IPS-15b (cell line): ENCODE data around the gene NBEA.

Experiments
- H3K27me3 ChIP-seq: one replicate; pipeline ENCODE4 v1.6.1; 2013; ENCODE audit warnings: low read length; ENCODE audit not compliant: control insufficient read depth, insufficient read depth
- H3K36me3 ChIP-seq: one replicate; pipeline ENCODE4 v1.6.1; 2013; ENCODE audit warnings: low read length; ENCODE audit not compliant: control insufficient read depth, insufficient read depth
- H3K4me1 ChIP-seq: one replicate; pipeline ENCODE4 v1.6.1; 2013; ENCODE audit warnings: mild to moderate bottlenecking, low read length; ENCODE audit not compliant: control insufficient read depth, insufficient read depth
- H3K4me3 ChIP-seq: one replicate; pipeline ENCODE4 v1.5.1; 2013; ENCODE audit warnings: low read depth, low read length
- H3K9ac ChIP-seq: one replicate; pipeline ENCODE4 v1.6.1; 2013; ENCODE audit warnings: low read depth, mild to moderate bottlenecking, low read length
- H3K9me3 ChIP-seq: one replicate; pipeline ENCODE4 v1.6.1; 2013; ENCODE audit warnings: mild to moderate bottlenecking, low read length; ENCODE audit not compliant: control insufficient read depth, insufficient read depth

Gene NBEA

GRCh38 chr13:35482527-35482926 lies 540.5 kb downstream of the NBEA start:
- peaks cover 9% of the 10 kb centered on the region for H3K4me1 ChIP-seq

GRCh38 chr13:35483761-35484160 lies 541.7 kb downstream of the NBEA start:
- H3K4me1 ChIP-seq, result peaks cover 5% of the 10 kb centered on the region
- H3K27me3 ChIP-seq, result peaks cover 12% of the 10 kb centered on the region

More at GRCh38 chr13:35482527-35482926, 540.5 kb downstream of the NBEA start:
- no peaks in the 10 kb centered on the region for H3K9me3 ChIP-seq
- H3K9ac ChIP-seq, result no peak overlapping the region
- no peak overlapping the region for H3K4me3 ChIP-seq
- no peaks in the 10 kb centered on the region for H3K36me3 ChIP-seq
- peaks cover 25% of the 10 kb centered on the region for H3K27me3 ChIP-seq

GRCh38 chr13:35484384-35484783 lies 542.3 kb downstream of the NBEA start:
- Histone ChIP-seq H3K9ac (no peak overlapping the region), H3K9me3 (no peaks in the 10 kb centered on the region), H3K4me3 (no peak overlapping the region), H3K27me3 (peaks cover 7% of the 10 kb centered on the region), H3K36me3 (no peaks in the 10 kb centered on the region), H3K4me1 (no peaks in the 10 kb centered on the region)

More at GRCh38 chr13:35483761-35484160, 541.7 kb downstream of the NBEA start:
- Histone ChIP-seq H3K36me3 (no peaks in the 10 kb centered on the region), H3K9me3 (no peaks in the 10 kb centered on the region), H3K4me3 (no peak overlapping the region), H3K9ac (no peak overlapping the region)

- Histone ChIP-seq H3K9me3 (no peaks in the 10 kb centered on the region), H3K27me3 (peaks cover under 1% of the 10 kb centered on the region), H3K9ac (no peak overlapping the region), H3K4me1 (no peaks in the 10 kb centered on the region), H3K36me3 (no peaks in the 10 kb centered on the region), H3K4me3 (no peak overlapping the region)
Measured at GRCh38 chr13:35485424-35485823, 543.4 kb downstream of the NBEA start.

- no peaks in the 10 kb centered on the region for H3K9me3 ChIP-seq
- H3K27me3 ChIP-seq, result no peaks in the 10 kb centered on the region
- no peaks in the 10 kb centered on the region for H3K4me1 ChIP-seq
- no peak overlapping the region for H3K4me3 ChIP-seq
- H3K9ac ChIP-seq, result no peak overlapping the region
- H3K36me3 ChIP-seq, result no peaks in the 10 kb centered on the region
Measured at GRCh38 chr13:35489050-35489449, 547.0 kb downstream of the NBEA start.

GRCh38 chr13:35496006-35496405 lies 553.9 kb downstream of the NBEA start:
- no peaks in the 10 kb centered on the region for H3K36me3 ChIP-seq
- H3K4me3 ChIP-seq, result no peak overlapping the region
- H3K9ac ChIP-seq, result no peak overlapping the region
- no peaks in the 10 kb centered on the region for H3K27me3 ChIP-seq
- H3K4me1 ChIP-seq, result no peaks in the 10 kb centered on the region
- no peaks in the 10 kb centered on the region for H3K9me3 ChIP-seq

- no peak overlapping the region for H3K9ac ChIP-seq
- H3K9me3 ChIP-seq, result no peaks in the 10 kb centered on the region
- H3K4me1 ChIP-seq, result no peaks in the 10 kb centered on the region
- H3K36me3 ChIP-seq, result no peaks in the 10 kb centered on the region
- H3K4me3 ChIP-seq, result no peak overlapping the region
- no peaks in the 10 kb centered on the region for H3K27me3 ChIP-seq
Measured at GRCh38 chr13:35496761-35497386, 554.8 kb downstream of the NBEA start.

- Histone ChIP-seq H3K36me3 (no peaks in the 10 kb centered on the region), H3K4me1 (no peaks in the 10 kb centered on the region), H3K27me3 (no peaks in the 10 kb centered on the region), H3K9ac (no peak overlapping the region), H3K4me3 (no peak overlapping the region), H3K9me3 (no peaks in the 10 kb centered on the region)
Measured at GRCh38 chr13:35498231-35498630, 556.2 kb downstream of the NBEA start.

- no peak overlapping the region for H3K4me3 ChIP-seq
- H3K4me1 ChIP-seq, result peaks cover 3% of the 10 kb centered on the region
- H3K9me3 ChIP-seq, result no peaks in the 10 kb centered on the region
- H3K9ac ChIP-seq, result no peak overlapping the region
- H3K36me3 ChIP-seq, result no peaks in the 10 kb centered on the region
- H3K27me3 ChIP-seq, result no peaks in the 10 kb centered on the region
Measured at GRCh38 chr13:35499196-35499662, 557.2 kb downstream of the NBEA start.

GRCh38 chr13:35499676-35500075 lies 557.6 kb downstream of the NBEA start:
- peaks cover 3% of the 10 kb centered on the region for H3K4me1 ChIP-seq
- no peaks in the 10 kb centered on the region for H3K9me3 ChIP-seq
- H3K4me3 ChIP-seq, result no peak overlapping the region
- no peak overlapping the region for H3K9ac ChIP-seq
- H3K36me3 ChIP-seq, result no peaks in the 10 kb centered on the region
- H3K27me3 ChIP-seq, result no peaks in the 10 kb centered on the region

- H3K9ac ChIP-seq, result no peak overlapping the region
- no peaks in the 10 kb centered on the region for H3K9me3 ChIP-seq
- no peaks in the 10 kb centered on the region for H3K27me3 ChIP-seq
- peaks cover 3% of the 10 kb centered on the region for H3K4me1 ChIP-seq
- no peaks in the 10 kb centered on the region for H3K36me3 ChIP-seq
- H3K4me3 ChIP-seq, result no peak overlapping the region
Measured at GRCh38 chr13:35500144-35500543, 558.1 kb downstream of the NBEA start.

- H3K27me3 ChIP-seq, result no peaks in the 10 kb centered on the region
- no peaks in the 10 kb centered on the region for H3K9me3 ChIP-seq
- H3K9ac ChIP-seq, result no peak overlapping the region
- peaks cover 3% of the 10 kb centered on the region for H3K4me1 ChIP-seq
- H3K36me3 ChIP-seq, result no peaks in the 10 kb centered on the region
- H3K4me3 ChIP-seq, result no peak overlapping the region
Measured at GRCh38 chr13:35501661-35502235, 559.7 kb downstream of the NBEA start.
